GM21526 (cell line): Measurements from ENCODE around the gene EIF3D.
"Not testable (repeated sequence)": the region's sequence is repeated elsewhere in the genome, so short reads cannot be mapped to it uniquely, and the experiment has no call there.

Experiments used
- ATAC-seq: cut with Tn5 transposase; IDR thresholded peaks from one replicate; pipeline ENCODE4 v1.9.1; 2021; ENCODE audit warnings: moderate library complexity; ENCODE audit not compliant: unreplicated experiment, low FRiP score

The EIF3D gene

GRCh38 chr22:36550701-36551495, 21.9 kb upstream of the EIF3D start:
- ATAC-seq = no peak

GRCh38 chr22:36549033-36549432, 20.1 kb upstream of the EIF3D start:
- ATAC-seq = no peak

GRCh38 chr22:36548606-36549005, 19.6 kb upstream of the EIF3D start:
- no peak for ATAC-seq

GRCh38 chr22:36546932-36547331, 18.0 kb upstream of the EIF3D start:
- ATAC-seq = no peak

GRCh38 chr22:36546092-36546804, 17.3 kb upstream of the EIF3D start:
- ATAC-seq = no peak

- no peak for ATAC-seq
These were observed 15.2 kb upstream of the EIF3D start for GRCh38 chr22:36544107-36544620.

GRCh38 chr22:36541831-36542411, 13.0 kb upstream of the EIF3D start:
- ATAC-seq = no peak

GRCh38 chr22:36540867-36541642, 12.1 kb upstream of the EIF3D start:
- ATAC-seq = no peak

GRCh38 chr22:36538529-36538928, 9.6 kb upstream of the EIF3D start:
- no peak for ATAC-seq

- no peak for ATAC-seq
These were observed 7.8 kb upstream of the EIF3D start for GRCh38 chr22:36536717-36537116.

GRCh38 chr22:36533320-36533719, 4.4 kb upstream of the EIF3D start:
- ATAC-seq = not testable (repeated sequence)

GRCh38 chr22:36532466-36532865, 3.5 kb upstream of the EIF3D start:
- no peak for ATAC-seq

- ATAC-seq = peak; percentile 6
These were observed 625 bp downstream of the EIF3D start for GRCh38 chr22:36528341-36528740.

- ATAC-seq = no peak
These were observed 6.3 kb downstream of the EIF3D start for GRCh38 chr22:36522662-36523061.

GRCh38 chr22:36520423-36520822, 8.5 kb downstream of the EIF3D start:
- no peak for ATAC-seq

- ATAC-seq = not testable (repeated sequence)
These were observed 9.1 kb downstream of the EIF3D start for GRCh38 chr22:36519906-36520305.

GRCh38 chr22:36514766-36515165, 14.2 kb downstream of the EIF3D start:
- ATAC-seq = no peak

GRCh38 chr22:36512991-36513390, 16.0 kb downstream of the EIF3D start:
- ATAC-seq = no peak

GRCh38 chr22:36512333-36512732, 16.6 kb downstream of the EIF3D start:
- no peak for ATAC-seq
